Measurements from ENCODE around the gene RASSF5. TPM values are rescaled to one million over a fixed set of nuclear protein-coding genes. Genes with fewer than 3 reads are reported as not detected.

Gene RASSF5
- total and polyA plus RNA-seq, 2 of the 13 experiments (the other 11 are each of a cell fraction or from before 2014, with no cell fraction given) = 0.18 to 0.40 TPM

DNA sequence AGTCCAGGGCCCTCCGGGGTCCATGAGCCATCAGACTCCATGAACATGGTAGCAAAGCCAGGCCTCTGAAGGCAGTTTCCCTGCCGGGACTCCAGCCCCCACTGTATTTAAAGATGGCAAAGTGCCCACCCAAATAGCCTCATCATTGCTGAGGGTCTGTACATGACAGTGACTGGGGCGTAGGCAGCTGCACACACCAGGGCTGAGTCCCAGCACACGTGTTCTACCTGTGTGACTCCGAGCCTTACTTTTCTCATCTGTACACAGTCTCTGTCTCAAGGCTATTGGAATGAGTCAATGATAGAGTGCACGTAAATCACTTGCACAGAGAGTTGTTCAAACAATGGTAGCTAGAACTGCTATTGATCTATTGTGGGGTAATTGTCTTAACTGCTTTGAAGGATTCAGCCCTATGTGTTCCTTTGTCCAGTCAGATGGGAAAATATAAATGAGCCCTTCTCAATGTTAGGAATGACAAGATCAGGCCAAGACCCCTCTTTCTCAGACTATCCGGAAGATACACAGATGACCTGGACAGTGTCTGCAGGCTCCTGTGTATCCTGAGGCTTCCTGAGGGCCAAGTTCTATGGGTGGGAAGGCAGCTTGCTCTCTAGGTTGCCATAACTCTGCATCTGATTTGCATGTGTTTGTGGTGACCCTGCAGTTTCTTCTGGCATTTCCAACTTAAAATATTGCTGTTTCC lies 48.9 kb downstream of the RASSF5 start (continued):
- TF ChIP-seq DR1 (CRISPR knock-in tag; IDR thresholded peaks at IDR 0.05) (no peak), PAX8 (CRISPR knock-in tag; IDR thresholded peaks at IDR 0.05; ENCODE audit: borderline replicate concordance) (no peak), AKNA (CRISPR knock-in tag; IDR thresholded peaks at IDR 0.05; ENCODE audit: borderline replicate concordance) (no peak), USF2 (IDR thresholded peaks at IDR 0.05; ENCODE audit: low read depth, low read length) (0 out of 2 replicates have a peak, but pooled peaks have one; percentile 9), USF2 (CRISPR knock-in tag; IDR thresholded peaks at IDR 0.05; ENCODE audit: borderline replicate concordance) (no peak), LBX2 (CRISPR knock-in tag; IDR thresholded peaks at IDR 0.05; ENCODE audit: borderline replicate concordance) (no peak), HOXA5 (CRISPR knock-in tag; IDR thresholded peaks at IDR 0.05) (no peak), PRDM10 (CRISPR knock-in tag; IDR thresholded peaks at IDR 0.05; ENCODE audit: low read depth) (no peak), ZNF496 (CRISPR knock-in tag; IDR thresholded peaks at IDR 0.05; ENCODE audit: insufficient replicate concordance) (no peak), SALL2 (CRISPR knock-in tag; IDR thresholded peaks at IDR 0.05) (no peak), FOSL2 (CRISPR knock-in tag; IDR thresholded peaks at IDR 0.05) (peak; percentile 80), ZNF546 (CRISPR knock-in tag; conservative IDR thresholded peaks at IDR 0.05) (no peak), TAF1 (CRISPR knock-in tag; IDR thresholded peaks at IDR 0.05) (no peak), MXI1 (IDR thresholded peaks at IDR 0.05; ENCODE audit: borderline replicate concordance, low read depth, low read length) (peak; percentile 53; the same call in 1 of the 3 replicates), SP2 (CRISPR knock-in tag; IDR thresholded peaks at IDR 0.05) (no peak), RCOR2 (CRISPR knock-in tag; IDR thresholded peaks at IDR 0.05) (0 out of 2 replicates have a peak, but pooled peaks have one; percentile 46), ZNF234 (CRISPR knock-in tag; conservative IDR thresholded peaks at IDR 0.05) (no peak), ZNF547 (CRISPR knock-in tag; IDR thresholded peaks at IDR 0.05) (no peak)
